ENCODE results near the gene DUS2.

GRCh38 chr16:67975321-67976105, 47.6 kb upstream of the DUS2 start:
- TF ChIP-seq, protein P1, sequence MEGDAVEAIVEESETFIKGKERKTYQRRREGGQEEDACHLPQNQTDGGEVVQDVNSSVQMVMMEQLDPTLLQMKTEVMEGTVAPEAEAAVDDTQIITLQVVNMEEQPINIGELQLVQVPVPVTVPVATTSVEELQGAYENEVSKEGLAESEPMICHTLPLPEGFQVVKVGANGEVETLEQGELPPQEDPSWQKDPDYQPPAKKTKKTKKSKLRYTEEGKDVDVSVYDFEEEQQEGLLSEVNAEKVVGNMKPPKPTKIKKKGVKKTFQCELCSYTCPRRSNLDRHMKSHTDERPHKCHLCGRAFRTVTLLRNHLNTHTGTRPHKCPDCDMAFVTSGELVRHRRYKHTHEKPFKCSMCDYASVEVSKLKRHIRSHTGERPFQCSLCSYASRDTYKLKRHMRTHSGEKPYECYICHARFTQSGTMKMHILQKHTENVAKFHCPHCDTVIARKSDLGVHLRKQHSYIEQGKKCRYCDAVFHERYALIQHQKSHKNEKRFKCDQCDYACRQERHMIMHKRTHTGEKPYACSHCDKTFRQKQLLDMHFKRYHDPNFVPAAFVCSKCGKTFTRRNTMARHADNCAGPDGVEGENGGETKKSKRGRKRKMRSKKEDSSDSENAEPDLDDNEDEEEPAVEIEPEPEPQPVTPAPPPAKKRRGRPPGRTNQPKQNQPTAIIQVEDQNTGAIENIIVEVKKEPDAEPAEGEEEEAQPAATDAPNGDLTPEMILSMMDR (IDR thresholded peaks at IDR 0.05), result no peak
- TF ChIP-seq ZFX (IDR thresholded peaks at IDR 0.05; ENCODE audit: borderline replicate concordance), result no peak
